Keratinocyte (primary cell): ENCODE results near the gene GGA1. TPM values are rescaled to one million over a fixed set of nuclear protein-coding genes. Genes with fewer than 3 reads are reported as not detected.

Source experiments
- DNase-seq: peaks from one replicate; pipeline ENCODE4 v3.0.0-alpha.2; 2011; ENCODE audit warnings: low read depth, missing footprints, low spot score
- FAIRE-seq: peaks from 2 replicates; lab custom pipeline; 2011; peaks lifted over from hg19 to GRCh38; lab: Jason Lieb, UNC
- H2AFZ ChIP-seq: 2 replicates; pipeline ENCODE4 v1.6.0; 2012; ENCODE audit warnings: low read length, control low read depth, inconsistent platforms; ENCODE audit not compliant: control insufficient read depth
- H3K27ac ChIP-seq: 2 replicates; pipeline ENCODE4 v1.5.1; 2011; ENCODE audit warnings: low read length; ENCODE audit not compliant: control insufficient read depth, insufficient read depth
- H3K27me3 ChIP-seq: 3 replicates; pipeline ENCODE4 v1.6.0; 2011; ENCODE audit warnings: low read length; ENCODE audit not compliant: control insufficient read depth, insufficient read depth; ENCODE audit errors: extremely low read depth
- H3K36me3 ChIP-seq, 2 experiments: 2 replicates in 1 of 2; 3 replicates in 1 of 2; pipeline ENCODE4 v1.5.1; 2011; ENCODE audit warnings: low read length in 2 of 2, mild to moderate bottlenecking in 1 of 2; ENCODE audit not compliant: control insufficient read depth in 2 of 2, insufficient read depth in 2 of 2; ENCODE audit errors: extremely low read depth in 1 of 2
- H3K4me1 ChIP-seq: 3 replicates; pipeline ENCODE4 v1.5.1; 2011; ENCODE audit warnings: low read length; ENCODE audit not compliant: control insufficient read depth, insufficient read depth; ENCODE audit errors: extremely low read depth
- H3K4me2 ChIP-seq: 3 replicates; pipeline ENCODE4 v1.6.0; 2011; ENCODE audit warnings: low read depth, low read length; ENCODE audit not compliant: control insufficient read depth, insufficient read depth; ENCODE audit errors: extremely low read depth
- H3K4me3 ChIP-seq, 3 experiments: fragments of 200-600 bp in 1 of 3; sonication (generic) in 1 of 3; 2 replicates in 2 of 3; 3 replicates in 1 of 3; pipeline ENCODE4 v1.5.1; 2011 to 2016; ENCODE audit warnings: low read length in 3 of 3, mild to moderate bottlenecking in 3 of 3, control low read depth in 2 of 3, inconsistent platforms in 1 of 3, low read depth in 1 of 3, mixed read lengths in 1 of 3, mixed run types in 1 of 3, moderate library complexity in 1 of 3; ENCODE audit not compliant: control insufficient read depth in 2 of 3, insufficient read depth in 2 of 3; ENCODE audit errors: extremely low read depth in 1 of 3
- H3K79me2 ChIP-seq: 2 replicates; pipeline ENCODE4 v1.6.0; 2012; ENCODE audit warnings: low read length; ENCODE audit not compliant: control insufficient read depth, insufficient read depth
- H3K9ac ChIP-seq: 3 replicates; pipeline ENCODE4 v1.6.0; 2011; ENCODE audit warnings: low read length; ENCODE audit not compliant: control insufficient read depth, insufficient read depth; ENCODE audit errors: extremely low read depth
- H3K9me1 ChIP-seq: 3 replicates; pipeline ENCODE4 v1.6.0; 2011; ENCODE audit warnings: low read length; ENCODE audit not compliant: control insufficient read depth, insufficient read depth; ENCODE audit errors: extremely low read depth
- H3K9me3 ChIP-seq: 2 replicates; pipeline ENCODE4 v1.5.1; 2012; ENCODE audit warnings: low read depth, low read length; ENCODE audit not compliant: control insufficient read depth
- H4K20me1 ChIP-seq: 3 replicates; pipeline ENCODE4 v1.6.0; 2011; ENCODE audit warnings: low read length; ENCODE audit not compliant: control insufficient read depth, insufficient read depth; ENCODE audit errors: extremely low read depth
- EZH2 ChIP-seq: IDR thresholded peaks from one replicate; pipeline ENCODE4 v1.6.1; 2012; ENCODE audit warnings: inconsistent platforms, mild to moderate bottlenecking, low read length, moderate library complexity
- dilution Hi-C: fragments of 300-500 bp; cut with MboI; formaldehyde crosslinking; loops from one replicate; pipeline ENCODE4 v1.7.0; 2020; ENCODE audit warnings: low sequenced_read_pairs; ENCODE audit not compliant: extremely low pct_ligation_motif_present
- polyA plus RNA-seq, 5 experiments: library from polyadenylated mRNA; depleted of rRNA in 3 of 5; stranded (reverse) in 3 of 5; stranded (forward) in 1 of 5; unstranded in 1 of 5; fragments of >200 nt; gene quantifications; 1 replicate in 1 of 5; 2 replicates in 3 of 5; 3 replicates in 1 of 5; pipeline versions ENCODE4 v1.2.1 to v1.2.3, GENCODE V29; 2011 to 2012; ENCODE audit warnings: missing spikeins in 2 of 5, low read depth in 1 of 5, low replicate concordance in 1 of 5
- TF ChIP-seq, protein P1 (sequence below), 3 experiments: IDR thresholded peaks in 1 of 3; conservative IDR thresholded peaks in 1 of 3; optimal IDR thresholded peaks in 1 of 3; 2 replicates in 2 of 3; 3 replicates in 1 of 3; pipeline versions ENCODE3 to v1.5.1; 2011; ENCODE audit warnings: low read length in 3 of 3, mild to moderate bottlenecking in 3 of 3, moderate library complexity in 2 of 3, control low read depth in 1 of 3, inconsistent platforms in 1 of 3; ENCODE audit not compliant: insufficient read depth in 2 of 3; ENCODE audit errors: extremely low read depth in 1 of 3

GGA1 gene
- polyA plus RNA-seq, 1 donor (not counting 4 experiments of a cell fraction or from before 2014, with no cell fraction given) = 29.2 TPM

DNA sequence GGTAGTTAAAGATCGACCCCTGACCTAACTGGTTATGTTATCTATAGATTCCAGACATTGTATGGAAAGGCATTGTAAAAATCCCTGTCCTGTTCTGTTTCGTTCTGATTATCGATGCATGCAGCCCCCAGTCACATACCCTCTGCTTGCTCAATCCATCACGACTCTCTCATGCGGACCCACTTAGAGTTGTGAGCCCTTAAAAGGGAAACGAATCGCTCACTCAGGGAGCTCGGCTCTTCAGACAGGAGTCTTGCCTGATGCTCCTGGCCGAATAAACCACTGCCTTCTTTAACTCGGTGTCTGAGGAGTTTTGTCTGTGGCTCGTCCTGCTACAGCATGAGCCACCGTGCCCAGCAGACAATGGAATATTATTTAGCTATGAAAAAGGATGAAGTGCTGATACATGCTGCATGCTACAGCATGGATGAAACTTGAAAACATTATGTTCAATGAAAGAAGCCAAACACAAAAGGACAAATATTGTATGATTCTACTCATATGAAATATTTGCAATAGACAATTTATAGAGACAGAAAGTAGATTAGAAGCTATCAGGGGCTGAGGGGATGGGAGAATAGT, 16.7 kb upstream of the GGA1 start:
- peak overlapping the region; percentile 76 for H3K4me2 ChIP-seq
- H3K9me1 ChIP-seq = no peaks in the 10 kb centered on the region
- dilution Hi-C loops = no loop called here
- H3K4me1 ChIP-seq = peaks cover 4% of the 10 kb centered on the region
- no peaks in the 10 kb centered on the region for H3K9me3 ChIP-seq
- no peak overlapping the region for H3K27ac ChIP-seq
- TF ChIP-seq, protein P1, sequence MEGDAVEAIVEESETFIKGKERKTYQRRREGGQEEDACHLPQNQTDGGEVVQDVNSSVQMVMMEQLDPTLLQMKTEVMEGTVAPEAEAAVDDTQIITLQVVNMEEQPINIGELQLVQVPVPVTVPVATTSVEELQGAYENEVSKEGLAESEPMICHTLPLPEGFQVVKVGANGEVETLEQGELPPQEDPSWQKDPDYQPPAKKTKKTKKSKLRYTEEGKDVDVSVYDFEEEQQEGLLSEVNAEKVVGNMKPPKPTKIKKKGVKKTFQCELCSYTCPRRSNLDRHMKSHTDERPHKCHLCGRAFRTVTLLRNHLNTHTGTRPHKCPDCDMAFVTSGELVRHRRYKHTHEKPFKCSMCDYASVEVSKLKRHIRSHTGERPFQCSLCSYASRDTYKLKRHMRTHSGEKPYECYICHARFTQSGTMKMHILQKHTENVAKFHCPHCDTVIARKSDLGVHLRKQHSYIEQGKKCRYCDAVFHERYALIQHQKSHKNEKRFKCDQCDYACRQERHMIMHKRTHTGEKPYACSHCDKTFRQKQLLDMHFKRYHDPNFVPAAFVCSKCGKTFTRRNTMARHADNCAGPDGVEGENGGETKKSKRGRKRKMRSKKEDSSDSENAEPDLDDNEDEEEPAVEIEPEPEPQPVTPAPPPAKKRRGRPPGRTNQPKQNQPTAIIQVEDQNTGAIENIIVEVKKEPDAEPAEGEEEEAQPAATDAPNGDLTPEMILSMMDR (optimal IDR thresholded peaks at IDR 0.05 in 1 of 3, IDR thresholded peaks at IDR 0.05 in 1 of 3, conservative IDR thresholded peaks at IDR 0.05 in 1 of 3; ENCODE audit: extremely low read depth in 1 of 3, insufficient read depth in 2 of 3, low read length in 3 of 3) = no peak
- no peak for TF ChIP-seq EZH2
- H3K27me3 ChIP-seq = no peaks in the 10 kb centered on the region
- DNase-seq (no peak), FAIRE-seq (no peak)
- H4K20me1 ChIP-seq = no peaks in the 10 kb centered on the region
- no peak overlapping the region for H3K9ac ChIP-seq
- H2AFZ ChIP-seq = peak overlapping the region; percentile 64
- no peaks in the 10 kb centered on the region for H3K36me3 ChIP-seq
- no peaks in the 10 kb centered on the region for H3K79me2 ChIP-seq
- H3K4me3 ChIP-seq = peak overlapping the region in 1 of 3 experiments; percentile 37

DNA sequence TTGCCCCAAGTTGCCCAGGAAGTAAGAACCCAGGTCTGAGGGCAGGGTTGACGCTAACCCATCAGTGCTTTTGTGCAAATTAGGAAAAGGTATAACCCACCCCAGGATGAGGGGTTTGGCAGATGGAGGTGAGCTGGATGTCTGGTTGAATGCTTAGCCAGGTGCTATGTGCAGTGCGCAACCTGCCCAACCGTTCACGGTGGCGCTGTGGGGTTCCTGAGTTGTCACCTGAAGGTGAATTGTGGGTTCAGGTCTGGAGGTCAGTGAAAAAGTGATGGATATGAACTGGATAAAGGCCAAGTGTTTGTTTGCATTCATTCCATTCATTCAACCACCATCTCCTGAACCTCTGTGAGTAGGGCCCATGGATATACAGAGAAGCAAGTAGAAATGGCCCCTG, 14.4 kb upstream of the GGA1 start:
- DNase-seq (no peak), FAIRE-seq (no peak)
- no peaks in the 10 kb centered on the region for H3K27me3 ChIP-seq
- H3K4me1 ChIP-seq = peaks cover 4% of the 10 kb centered on the region
- H3K4me3 ChIP-seq = no peak overlapping the region
- H3K27ac ChIP-seq = no peak overlapping the region
- H3K4me2 ChIP-seq = no peak overlapping the region
- no peak overlapping the region for H2AFZ ChIP-seq
- no peaks in the 10 kb centered on the region for H3K9me1 ChIP-seq
- TF ChIP-seq, protein P1 (optimal IDR thresholded peaks at IDR 0.05 in 1 of 3, IDR thresholded peaks at IDR 0.05 in 1 of 3, conservative IDR thresholded peaks at IDR 0.05 in 1 of 3; ENCODE audit: extremely low read depth in 1 of 3, insufficient read depth in 2 of 3, low read length in 3 of 3) = peak in 2 of 3 experiments; percentile 17 to 26
- TF ChIP-seq EZH2 = no peak
- no peaks in the 10 kb centered on the region for H3K36me3 ChIP-seq
- dilution Hi-C loops = no loop called here
- H4K20me1 ChIP-seq = no peaks in the 10 kb centered on the region
- no peaks in the 10 kb centered on the region for H3K79me2 ChIP-seq
- H3K9me3 ChIP-seq = no peaks in the 10 kb centered on the region
- H3K9ac ChIP-seq = no peak overlapping the region
